ENCODE measurements around the gene AGL. TPM values are rescaled to one million over a fixed set of nuclear protein-coding genes. Genes with fewer than 3 reads are reported as not detected.
"Not testable (repeated sequence)": the region's sequence is repeated elsewhere in the genome, so short reads cannot be mapped to it uniquely, and the experiment has no call there.

The AGL gene
- total RNA-seq (2014; rRNA removed; shearing (Covaris generic)) = 6.4 and 8.4 TPM in 2 replicates

- DNase-seq (ENCODE audit: low read depth) = peak; percentile 84
Measured at GRCh38 chr1:99849744-99850458, at the start of gene AGL. Gene AGL (plus strand): TSS chr1:99850361. CDS start chr1:99851043, 682 bp downstream.

DNA sequence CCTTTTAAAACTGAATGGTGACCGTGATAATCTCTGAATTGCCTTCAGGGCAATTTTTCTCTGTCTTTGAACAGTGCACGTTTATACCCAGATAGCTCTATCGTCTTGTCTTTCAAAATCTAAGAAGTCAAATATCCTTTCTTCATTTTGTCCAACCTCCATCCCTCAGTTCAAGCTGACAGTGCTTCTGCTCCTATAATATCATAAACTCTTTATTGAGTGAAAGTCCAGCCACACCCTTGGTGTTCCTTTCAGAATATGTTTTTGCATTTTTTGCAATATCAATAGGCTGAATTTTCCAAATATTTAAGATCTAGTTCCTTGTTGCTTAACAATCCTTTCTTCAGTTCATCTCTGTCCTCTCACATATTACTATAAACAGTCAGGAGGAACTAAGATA, 48.6 kb upstream of the AGL start:
- no peak for DNase-seq (ENCODE audit: low read depth)

DNA sequence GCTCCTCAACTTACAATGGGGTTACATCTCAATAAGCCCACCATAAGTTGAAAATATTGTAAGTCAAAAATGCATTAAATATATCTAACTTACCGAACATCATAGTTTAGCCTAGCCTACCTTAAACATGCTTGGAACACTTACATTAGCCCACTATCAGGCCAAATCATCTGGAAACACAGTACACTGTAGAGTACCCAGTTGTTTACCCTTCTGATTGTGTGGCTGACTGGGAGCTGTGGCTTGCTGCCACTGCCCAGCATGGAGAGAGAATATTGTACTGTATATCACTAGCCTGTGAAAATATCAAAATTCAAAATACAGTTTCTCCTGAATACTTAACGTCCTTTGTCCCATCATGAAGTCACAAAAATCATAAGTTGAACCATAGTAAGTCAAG, 43.3 kb upstream of the AGL start:
- no peak for DNase-seq (ENCODE audit: low read depth)

DNA sequence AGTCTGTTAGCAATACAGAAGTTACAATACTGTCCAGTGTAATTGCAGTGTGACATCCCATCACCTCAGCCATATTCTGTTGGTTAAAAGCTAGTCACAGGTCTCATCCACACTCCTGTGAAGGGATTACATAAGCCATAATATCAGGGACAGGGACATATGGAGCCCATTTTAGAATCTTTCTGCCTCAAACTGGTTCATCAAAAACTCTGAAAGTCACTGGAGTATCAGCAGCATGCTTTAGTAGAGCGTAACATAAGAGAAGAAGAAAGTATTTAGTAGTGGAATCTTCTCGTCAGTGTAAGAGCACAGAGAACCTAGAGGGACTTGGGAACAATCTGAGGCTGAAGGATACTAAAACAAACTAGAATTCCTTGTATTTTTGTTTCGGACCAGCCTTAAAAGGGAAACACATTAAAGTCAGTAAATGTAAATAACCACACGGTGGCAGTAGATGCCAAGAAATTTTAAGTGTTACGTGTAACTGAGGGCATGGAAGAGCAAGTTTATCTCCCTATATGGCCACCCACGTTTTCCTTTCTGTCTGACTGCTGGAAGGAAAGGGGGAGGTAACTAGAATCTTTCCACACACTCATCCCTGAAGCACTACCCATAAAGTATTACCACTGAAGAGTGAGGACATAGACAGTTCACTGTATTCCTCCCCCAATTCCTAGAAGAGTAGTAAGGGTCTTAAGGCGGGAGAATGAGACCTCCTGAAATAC, 41.6 kb upstream of the AGL start:
- DNase-seq (ENCODE audit: low read depth) = peak; percentile 90

GRCh38 chr1:99811075-99811474, 39.1 kb upstream of the AGL start:
- DNase-seq (ENCODE audit: low read depth) = no peak

DNA sequence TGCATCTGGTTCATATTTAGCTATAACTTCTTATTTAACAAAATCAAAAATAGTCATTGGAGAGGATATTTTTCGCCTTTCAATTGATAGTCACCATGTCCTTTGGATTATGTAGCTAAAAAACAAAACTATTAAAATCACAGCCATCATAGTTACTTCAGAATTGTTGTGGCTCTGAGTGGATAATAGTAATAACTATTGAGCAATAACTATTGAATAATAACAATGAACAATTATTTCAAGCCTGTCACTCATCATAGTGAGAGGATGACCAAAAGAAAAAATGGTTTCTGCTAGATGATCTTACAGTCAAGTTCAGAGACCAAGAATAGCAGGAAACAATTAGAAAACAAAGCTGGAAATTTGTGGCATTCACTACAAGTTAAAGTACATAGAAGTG, 38.4 kb upstream of the AGL start:
- DNase-seq (ENCODE audit: low read depth) = no peak

DNA sequence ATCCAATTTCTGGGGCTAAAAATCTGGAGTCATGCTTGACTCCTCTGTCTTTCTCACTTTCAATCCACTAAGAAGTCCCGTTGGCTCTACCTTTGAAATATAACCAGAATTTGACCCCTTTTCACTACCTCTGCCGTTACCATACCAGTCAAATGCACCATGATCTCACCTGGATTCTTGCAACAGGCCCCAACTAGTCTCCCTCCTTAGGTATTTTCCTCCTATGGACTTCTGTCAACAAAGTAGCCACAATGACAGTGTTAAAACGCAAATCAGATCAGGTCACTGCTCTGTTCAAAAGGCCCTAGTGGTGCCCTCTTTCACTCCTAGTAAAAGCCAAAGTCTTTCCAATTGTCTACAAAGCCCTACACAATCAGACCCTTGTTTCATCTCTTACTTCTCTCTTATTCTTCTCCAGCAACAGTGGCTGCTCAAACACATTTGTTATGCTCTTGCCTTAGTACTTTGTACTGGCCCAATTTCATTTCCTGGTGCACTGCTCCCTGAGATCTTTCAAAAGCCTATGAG, 35.7 kb upstream of the AGL start:
- DNase-seq (ENCODE audit: low read depth) = no peak

DNA sequence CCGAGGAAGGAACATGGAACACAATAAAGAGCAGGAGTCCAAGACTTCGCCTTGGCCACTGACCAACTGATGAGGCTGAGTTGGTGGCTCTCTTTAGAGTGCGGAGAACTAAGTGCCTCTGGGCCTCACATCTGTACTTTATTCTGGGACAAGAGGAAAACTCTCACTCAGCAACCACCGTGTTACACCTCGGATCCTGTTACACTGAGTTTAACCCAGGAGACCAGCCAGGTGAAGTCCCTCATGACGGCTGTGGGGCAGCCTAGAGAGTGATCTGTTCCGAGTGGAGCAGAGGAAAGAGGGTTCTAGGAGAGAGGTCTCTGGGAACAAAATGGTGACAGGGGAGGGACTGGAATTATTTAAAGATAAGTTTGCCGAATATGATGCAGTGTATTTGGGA, 33.5 kb upstream of the AGL start:
- DNase-seq (ENCODE audit: low read depth) = no peak

- DNase-seq (ENCODE audit: low read depth) = no peak
Measured at GRCh38 chr1:99818063-99818699, 32.0 kb upstream of the AGL start.

DNA sequence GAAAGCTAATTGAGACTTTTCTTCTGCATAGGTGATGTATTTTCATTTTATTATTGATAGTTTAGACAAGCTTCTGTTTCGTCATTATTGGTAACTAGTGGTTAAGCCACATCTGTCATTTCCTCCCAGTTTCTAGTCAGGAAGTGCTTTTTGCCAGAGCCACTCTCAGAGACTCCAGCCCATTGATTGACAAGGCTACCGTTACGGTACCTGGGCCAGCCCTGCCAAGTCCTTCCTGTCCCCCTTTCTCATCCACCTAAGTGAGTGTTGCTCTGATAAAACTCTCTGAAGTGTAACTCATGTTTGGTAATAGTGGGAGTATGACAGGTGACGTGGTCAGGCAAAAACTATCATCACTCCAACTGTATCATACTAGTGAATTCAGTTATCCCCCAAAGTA, 29.6 kb upstream of the AGL start:
- DNase-seq (ENCODE audit: low read depth) = no peak

GRCh38 chr1:99825098-99825497, 25.1 kb upstream of the AGL start:
- no peak for DNase-seq (ENCODE audit: low read depth)

GRCh38 chr1:99825702-99826101, 24.5 kb upstream of the AGL start:
- DNase-seq (ENCODE audit: low read depth) = no peak

GRCh38 chr1:99827970-99828369, 22.2 kb upstream of the AGL start:
- DNase-seq (ENCODE audit: low read depth) = no peak

- no peak for DNase-seq (ENCODE audit: low read depth)
Measured at GRCh38 chr1:99829269-99829668, 20.9 kb upstream of the AGL start.

GRCh38 chr1:99833911-99834310, 16.2 kb upstream of the AGL start:
- not testable (repeated sequence) for DNase-seq (ENCODE audit: low read depth)

GRCh38 chr1:99836171-99837103, 13.7 kb upstream of the AGL start:
- not testable (repeated sequence) for DNase-seq (ENCODE audit: low read depth)

DNA sequence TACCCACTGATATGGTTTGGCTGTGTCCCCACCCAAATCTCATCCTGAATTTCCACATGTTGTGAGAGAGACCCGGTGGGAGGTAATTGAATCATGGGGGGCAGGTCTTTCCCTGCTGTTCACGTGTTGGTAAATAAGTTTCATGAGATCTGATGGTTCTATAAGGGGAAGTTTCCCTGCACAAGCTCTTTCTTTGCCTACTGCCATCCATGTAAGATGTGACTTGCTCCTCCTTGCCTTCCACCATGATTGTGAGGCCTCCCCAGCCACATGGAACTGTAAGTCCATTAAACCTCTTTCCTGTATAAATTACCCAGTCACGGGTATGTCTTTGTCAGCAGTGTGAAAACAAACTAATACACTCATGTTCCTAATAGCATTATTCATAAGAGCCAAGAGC, 9.8 kb upstream of the AGL start:
- not testable (repeated sequence) for DNase-seq (ENCODE audit: low read depth)

GRCh38 chr1:99843760-99844159, 6.4 kb upstream of the AGL start:
- peak; percentile 70 for DNase-seq (ENCODE audit: low read depth)

GRCh38 chr1:99845201-99845600, 5.0 kb upstream of the AGL start:
- DNase-seq (ENCODE audit: low read depth) = not testable (repeated sequence)

DNA sequence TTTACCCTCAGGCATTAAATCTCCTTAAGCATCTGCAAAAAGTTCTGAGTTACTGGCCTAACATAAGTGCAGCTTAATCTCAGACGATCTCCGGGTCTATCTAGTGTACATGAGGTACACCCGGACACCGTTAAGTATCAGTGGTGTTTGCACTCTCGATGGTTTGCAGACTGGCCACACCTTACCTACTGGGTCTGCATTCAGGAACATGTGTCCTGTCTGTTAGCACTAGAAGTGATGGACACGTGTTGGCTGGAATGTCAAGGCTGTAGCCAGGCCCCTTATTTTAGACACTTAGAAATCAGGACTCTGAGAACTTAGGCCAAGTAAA, 783 bp upstream of the AGL start:
- peak; percentile 5 for DNase-seq (ENCODE audit: low read depth)

DNA sequence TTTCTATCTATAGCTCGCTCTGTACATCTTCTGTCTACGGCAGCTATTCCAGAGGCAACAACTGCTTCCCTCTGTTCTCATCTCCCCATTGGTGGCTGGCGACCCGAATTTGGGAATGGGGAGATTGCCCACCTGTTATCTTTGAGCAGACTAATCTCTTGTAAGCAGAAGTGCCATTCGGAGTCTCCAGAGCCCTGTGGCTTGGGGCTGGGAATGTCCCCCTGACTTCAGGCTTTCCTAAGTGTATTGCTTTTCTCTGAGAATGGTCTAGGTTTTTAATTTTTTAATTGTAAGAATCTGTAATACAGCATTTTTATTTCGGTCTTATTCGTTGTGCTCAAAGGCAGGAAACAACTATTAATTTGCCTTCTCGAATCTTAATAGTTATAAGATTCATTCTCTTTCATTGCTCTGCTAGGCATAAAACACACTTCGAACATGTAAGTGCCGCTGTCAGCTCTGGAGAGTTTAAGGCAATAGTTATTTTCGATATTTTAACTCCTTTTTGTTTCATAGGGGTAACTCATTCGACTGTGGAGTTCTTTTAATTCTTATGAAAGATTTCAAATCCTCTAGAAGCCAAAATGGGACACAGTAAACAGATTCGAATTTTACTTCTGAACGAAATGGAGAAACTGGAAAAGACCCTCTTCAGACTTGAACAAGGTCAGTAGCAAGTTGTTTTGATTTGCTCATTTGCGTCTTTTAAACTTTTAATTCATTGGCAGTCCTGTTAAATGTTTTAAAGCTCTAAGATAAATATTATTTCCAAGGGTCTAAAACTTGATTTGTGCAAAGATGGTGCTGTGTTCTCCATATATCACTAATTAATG, 514 bp downstream of the AGL start:
- DNase-seq (ENCODE audit: low read depth) = no peak
